Measurements from ENCODE around the gene RPIA. TPM values are rescaled to one million over a fixed set of nuclear protein-coding genes. Genes with fewer than 3 reads are reported as not detected.
"Not testable (repeated sequence)": the region's sequence is repeated elsewhere in the genome, so short reads cannot be mapped to it uniquely, and the experiment has no call there.

Gene RPIA
- total RNA-seq, 5 donors from 2014 or later (not counting 1 experiment from before 2014, with no cell fraction given), result 23.6 to 30.3 (median 24.0) TPM

GRCh38 chr2:88797164-88797563 is 105.7 kb downstream of the RPIA start:
- H3K36me3 Mint-ChIP-seq; H3K27me3 ChIP-seq (replicated peaks in 1 of 2; ENCODE audit: control insufficient read depth in 2 of 2, extremely low read depth in 1 of 2, insufficient read depth in 2 of 2, low read length in 1 of 2); H3K27ac ChIP-seq (ENCODE audit: low read length); H3K27ac Mint-ChIP-seq; H3K9me3 Mint-ChIP-seq; H3K4me3 Mint-ChIP-seq; H3K4me1 Mint-ChIP-seq; DNase-seq; H3K27me3 Mint-ChIP-seq; H3K9me3 ChIP-seq; H3K4me3 ChIP-seq (ENCODE audit: control insufficient read depth in 1 of 2, extremely low read depth in 1 of 2, low read length in 1 of 2); H3K4me1 ChIP-seq (ENCODE audit: control insufficient read depth in 1 of 2, extremely low read depth in 1 of 2, insufficient read depth in 2 of 2, low read length in 2 of 2); H3K36me3 ChIP-seq (ENCODE audit: control insufficient read depth in 2 of 2, extremely low read depth in 1 of 2, insufficient read depth in 1 of 2, low read length in 1 of 2); POLR2A ChIA-PET; ATAC-seq (replicated peaks in 1 of 4); CTCF ChIA-PET: not testable (repeated sequence)
- no CpG with 5 or more reads among the region's 1 CpG for WGBS (ENCODE audit: insufficient coverage)

Other genes starting within 250 kb of the RPIA start
- not detected for gene FOXI3, start 239.0 kb upstream of the RPIA start, total RNA-seq
- 10 to 100 TPM; 20.3 to 33.8 (median 25.6) TPM for gene EIF2AK3, start 64.2 kb upstream of the RPIA start, total RNA-seq